Frontal cortex (tissue), 4 donors: ENCODE measurements around the gene RASA3. TPM values are rescaled to one million over a fixed set of nuclear protein-coding genes. Genes with fewer than 3 reads are reported as not detected.

Experiments used
- DNase-seq, 2 donors: peaks; one replicate each; pipeline ENCODE4 v3.0.0; 2012; ENCODE audit warnings: low spot score in 2 of 2
- FAIRE-seq: peaks from 2 replicates; lab custom pipeline; 2012; peaks lifted over from hg19 to GRCh38; lab: Jason Lieb, UNC
- total RNA-seq: library from RNA; depleted of rRNA; stranded (reverse); fragments of >200 nt; gene quantifications from one replicate; pipeline ENCODE4 v1.2.3, GENCODE V29; 2014
- donor health status: control.
- donor health status: control.
- donor health status: control.

Gene RASA3
- total RNA-seq, 1 donor from 2014 or later, result 12.6 TPM

- DNase-seq, result no peak
- FAIRE-seq, result no peak
These were observed 151.2 kb downstream of the RASA3 start for GRCh38 chr13:113981194-113981605.

- DNase-seq, result no peak
- FAIRE-seq, result no peak
These were observed 151.8 kb downstream of the RASA3 start for GRCh38 chr13:113980489-113981064.

DNA sequence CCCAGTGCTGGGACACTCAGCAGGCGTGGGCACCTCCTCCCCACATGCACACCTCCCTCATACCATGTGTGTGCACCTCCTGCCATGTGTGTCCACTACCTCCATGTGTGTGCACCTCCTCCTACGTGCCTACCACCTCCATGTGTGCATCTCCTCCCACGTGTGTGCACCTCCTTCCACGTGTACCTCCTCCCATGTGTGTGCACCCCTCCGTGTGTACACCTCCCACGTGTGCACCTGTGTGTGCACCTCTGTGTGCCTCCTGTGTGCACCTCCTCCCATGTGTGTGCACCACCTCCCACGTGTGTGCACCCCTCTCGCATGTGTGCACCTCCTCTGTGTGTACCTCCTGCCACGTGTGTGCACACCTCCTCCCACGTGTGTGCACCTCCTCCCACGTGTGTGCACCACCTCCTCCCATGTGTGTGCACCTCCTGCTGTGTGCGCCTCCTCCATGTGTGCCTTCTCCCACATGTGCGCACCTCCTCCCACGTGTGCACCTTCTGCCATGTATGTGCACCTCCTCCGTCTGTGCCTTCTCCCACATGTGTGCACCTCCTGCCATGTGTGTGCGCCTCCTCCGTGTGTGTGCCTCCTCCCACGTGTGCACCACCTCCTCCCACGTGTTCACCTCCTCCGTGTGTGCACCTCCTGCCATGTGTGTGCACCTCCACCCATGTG is 152.5 kb downstream of the RASA3 start:
- FAIRE-seq (no peak), DNase-seq (no peak)

- DNase-seq (no peak), FAIRE-seq (no peak)
These were observed 153.5 kb downstream of the RASA3 start for GRCh38 chr13:113978741-113979481.

DNA sequence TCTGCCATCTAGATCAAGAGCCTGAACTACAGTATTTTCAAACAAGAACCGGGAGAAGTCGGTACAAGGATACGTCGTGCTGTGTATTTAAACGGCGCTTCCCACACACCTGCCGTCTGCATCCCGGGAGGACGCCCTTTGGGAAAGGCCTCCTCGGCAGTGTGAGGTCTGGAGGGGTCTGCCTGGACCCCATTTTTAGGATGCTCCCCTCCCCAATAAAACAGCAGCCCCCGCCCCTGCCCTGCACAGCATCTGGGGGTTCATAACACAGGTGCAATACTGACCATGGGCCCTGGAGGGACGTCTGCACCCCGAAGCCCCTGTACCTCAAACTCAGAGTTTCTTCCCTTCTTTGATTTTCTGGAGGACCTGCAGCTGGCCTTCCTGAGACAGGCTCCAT is 154.4 kb downstream of the RASA3 start:
- FAIRE-seq (no peak), DNase-seq (no peak)

- no peak for DNase-seq
- FAIRE-seq, result no peak
These were observed 155.4 kb downstream of the RASA3 start for GRCh38 chr13:113976711-113977684.

GRCh38 chr13:113975416-113975815 is 157.0 kb downstream of the RASA3 start:
- no peak for DNase-seq
- no peak for FAIRE-seq

- FAIRE-seq, result no peak
These were observed 157.8 kb downstream of the RASA3 start for GRCh38 chr13:113974304-113975281.

DNA sequence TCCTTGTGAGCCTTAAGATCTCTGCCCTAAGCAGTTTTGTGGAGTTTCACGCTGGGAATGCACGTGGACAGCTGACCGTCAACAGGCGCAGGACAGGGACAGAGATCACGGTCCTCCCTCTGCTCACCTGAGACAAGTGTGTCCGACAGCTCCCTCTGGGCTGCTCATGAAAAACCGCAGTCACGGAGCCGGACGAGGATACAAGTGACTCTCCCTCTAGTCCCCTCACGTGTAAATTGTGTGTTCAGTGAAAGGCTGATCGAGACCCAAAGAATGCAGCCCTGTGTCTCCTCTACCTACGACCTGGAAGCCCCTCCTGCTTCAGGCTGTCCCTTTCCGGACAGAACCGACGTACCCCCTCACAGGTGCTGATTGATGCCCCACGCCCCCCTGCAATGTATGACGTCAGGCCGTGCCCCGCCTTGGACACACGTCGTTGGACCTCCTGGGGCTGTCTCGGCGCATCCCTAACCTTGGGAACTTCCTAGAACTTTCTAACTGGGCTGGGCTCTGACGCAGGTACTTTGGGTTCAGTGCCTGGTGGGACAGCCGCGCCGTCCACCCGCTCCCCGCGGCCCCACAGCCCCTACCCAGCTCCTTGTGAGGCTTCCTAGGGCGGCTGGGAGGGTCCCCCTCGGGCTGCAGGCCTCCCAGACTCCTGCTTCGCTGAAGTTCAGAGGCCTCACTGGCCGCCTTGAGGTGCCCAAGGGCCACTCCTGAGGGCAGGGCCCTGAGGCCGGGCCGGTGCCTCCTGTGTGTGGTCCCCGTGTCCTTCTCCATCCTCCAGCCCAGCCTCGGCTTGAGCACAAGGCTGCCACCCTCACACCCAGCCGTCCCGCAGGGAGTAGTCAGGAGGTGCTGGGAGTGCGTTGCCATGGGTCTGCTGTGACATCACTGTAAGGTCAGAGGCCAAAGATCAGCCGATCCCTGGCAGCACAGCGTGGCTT is 158.9 kb downstream of the RASA3 start, which contains the start of gene C13orf46:
Gene C13orf46 (minus strand): TSS at position 859 of the 947 bp plus-strand sequence. CDS start 79 bp downstream, at position 780.
- DNase-seq (no peak), FAIRE-seq (no peak)

More at GRCh38 chr13:113974304-113975281, 157.8 kb downstream of the RASA3 start:
- DNase-seq, result no peak

GRCh38 chr13:113972451-113973217 is 159.8 kb downstream of the RASA3 start:
- DNase-seq, result no peak
- no peak for FAIRE-seq

GRCh38 chr13:113971471-113972231 is 160.8 kb downstream of the RASA3 start:
- no peak for FAIRE-seq

DNA sequence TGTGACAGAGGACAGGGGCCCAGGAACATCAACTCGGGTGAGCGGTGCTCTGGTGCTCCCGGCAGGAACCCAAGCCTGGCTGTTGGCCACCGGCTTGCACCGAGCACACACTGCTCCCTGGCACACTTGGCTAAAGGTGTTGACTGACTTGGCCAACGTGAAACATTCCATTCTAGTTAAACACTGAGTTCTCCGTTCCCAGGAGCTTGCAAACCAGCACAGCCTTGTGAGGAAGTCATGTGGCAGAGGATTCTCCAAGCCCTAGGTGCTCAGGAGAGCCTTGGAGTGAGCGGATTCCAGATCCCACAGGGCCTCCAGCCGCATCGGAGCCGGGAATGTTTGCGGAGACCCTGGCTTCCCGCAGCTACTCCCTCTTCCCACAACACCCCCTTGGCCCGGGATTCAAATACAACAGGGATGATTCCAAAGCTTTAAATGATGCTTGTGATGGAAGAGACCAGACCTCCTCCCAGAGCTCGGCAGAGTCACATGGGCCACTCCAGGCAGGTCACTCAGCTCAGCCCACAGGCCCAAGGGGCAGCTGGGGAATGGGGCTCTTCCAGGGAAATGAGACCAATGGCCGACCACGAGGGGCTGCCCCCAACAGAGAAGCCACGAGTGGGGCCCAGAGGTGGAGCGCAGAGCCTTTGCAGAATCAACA is 161.5 kb downstream of the RASA3 start:
- FAIRE-seq (no peak), DNase-seq (no peak)

More at GRCh38 chr13:113971471-113972231, 160.8 kb downstream of the RASA3 start:
- no peak for DNase-seq

GRCh38 chr13:113969973-113970611 is 162.3 kb downstream of the RASA3 start:
- DNase-seq, result no peak
- FAIRE-seq, result no peak

GRCh38 chr13:113969311-113969972 is 163.0 kb downstream of the RASA3 start:
- DNase-seq (no peak), FAIRE-seq (no peak)
